Measurements from ENCODE around the gene CYB5B.
A peak's percentile ranks its signal among the peaks of the same experiment; 100 is the strongest.
"Not testable (repeated sequence)": the region's sequence is repeated elsewhere in the genome, so short reads cannot be mapped to it uniquely, and the experiment has no call there.

Gene CYB5B

GRCh38 chr16:69408475-69408874, 15.9 kb upstream of the CYB5B start:
- DNase-seq: no peak

GRCh38 chr16:69410219-69410990, 14.0 kb upstream of the CYB5B start:
- DNase-seq: no peak

- no peak for DNase-seq
Observed at GRCh38 chr16:69411064-69411985, 13.1 kb upstream of the CYB5B start.

GRCh38 chr16:69412287-69412686, 12.1 kb upstream of the CYB5B start:
- DNase-seq: no peak

GRCh38 chr16:69413045-69413664, 11.3 kb upstream of the CYB5B start:
- DNase-seq: no peak

GRCh38 chr16:69417520-69418199, 6.8 kb upstream of the CYB5B start:
- DNase-seq: peak in 27 of 51 donors; percentile 5 to 67 (median 35)

GRCh38 chr16:69419956-69420355, 4.5 kb upstream of the CYB5B start:
- no peak for DNase-seq

- DNase-seq: no peak
Observed at GRCh38 chr16:69423189-69423588, 1.2 kb upstream of the CYB5B start.

GRCh38 chr16:69424935-69425784, 741 bp downstream of the CYB5B start:
- no peak for DNase-seq

- DNase-seq: no peak
Observed at GRCh38 chr16:69428652-69429051, 4.2 kb downstream of the CYB5B start.

GRCh38 chr16:69429058-69429640, 4.7 kb downstream of the CYB5B start:
- DNase-seq: not testable (repeated sequence)

GRCh38 chr16:69431948-69432468, 7.6 kb downstream of the CYB5B start:
- DNase-seq: no peak

- DNase-seq: no peak
Observed at GRCh38 chr16:69434066-69434465, 9.6 kb downstream of the CYB5B start.

GRCh38 chr16:69435977-69436820, 11.8 kb downstream of the CYB5B start:
- no peak for DNase-seq

GRCh38 chr16:69436896-69437295, 12.5 kb downstream of the CYB5B start:
- DNase-seq: no peak

- no peak for DNase-seq
Observed at GRCh38 chr16:69438465-69438864, 14.0 kb downstream of the CYB5B start.

GRCh38 chr16:69440250-69440649, 15.8 kb downstream of the CYB5B start:
- DNase-seq: no peak

GRCh38 chr16:69441030-69441429, 16.6 kb downstream of the CYB5B start:
- DNase-seq: not testable (repeated sequence)
